Measurements from ENCODE around the gene MEG3. TPM values are rescaled to one million over a fixed set of nuclear protein-coding genes. Genes with fewer than 3 reads are reported as not detected.
"Not testable (repeated sequence)": the region's sequence is repeated elsewhere in the genome, so short reads cannot be mapped to it uniquely, and the experiment has no call there.

The MEG3 gene
- total and polyA plus RNA-seq, 3 experiments from 2014 or later = 0.13 TPM; not detected in 2

DNA sequence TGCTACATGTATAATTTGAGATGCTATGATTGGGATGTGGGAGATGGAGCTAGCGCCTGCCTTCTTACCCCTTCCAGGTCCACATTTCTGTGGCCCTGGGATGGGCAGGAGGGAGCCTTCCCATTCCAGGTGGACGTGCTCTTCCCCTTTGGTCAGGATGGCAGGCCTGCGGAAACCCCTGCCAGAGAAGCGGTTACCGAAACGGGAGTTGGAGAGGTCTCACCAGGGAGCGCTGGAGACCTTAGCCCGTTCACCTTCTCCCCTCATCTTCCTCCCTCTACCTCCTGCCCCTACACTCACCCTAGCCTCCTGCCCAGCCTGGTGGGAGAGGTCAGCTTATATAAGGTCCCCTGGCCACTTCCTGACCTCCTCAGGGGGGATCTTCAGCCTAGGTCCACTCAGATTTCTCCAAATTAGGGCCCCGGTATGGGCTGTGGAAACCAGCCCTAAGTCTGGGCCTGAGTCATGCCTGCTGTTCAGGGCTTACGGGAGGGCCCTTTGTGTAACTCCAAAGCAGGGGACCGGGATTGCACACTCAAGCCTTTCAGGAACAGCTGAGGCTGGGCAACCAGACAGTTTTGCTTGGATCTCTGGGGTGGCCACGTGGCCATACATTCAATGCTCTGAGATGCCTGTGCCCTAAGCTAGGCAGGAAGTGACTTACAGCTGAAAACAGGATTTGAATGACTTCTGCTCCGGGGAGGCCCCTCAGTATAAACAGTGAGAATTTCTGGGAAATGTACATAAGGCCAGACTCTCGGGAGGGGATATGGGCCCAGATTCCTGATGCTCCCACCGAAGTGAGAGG is 10.2 kb upstream of the MEG3 start:
- ChIA-PET POLR2A (no interaction called here), CTCF (no interaction called here)
- H3K27ac Mint-ChIP-seq = no peak overlapping the region
- H3K27me3 Mint-ChIP-seq = peaks cover 12 to 13% of the 10 kb centered on the region in 2 donors
- peaks cover 0 to 6% (median 0%) of the 10 kb centered on the region in 5 donors for H3K9me3 Mint-ChIP-seq
- Histone ChIP-seq H3K27me3 (ENCODE audit: insufficient read depth, low read length, poor library complexity, severe bottlenecking) (no peaks in the 10 kb centered on the region), H3K36me3 (ENCODE audit: insufficient read depth, low read length) (no peaks in the 10 kb centered on the region), H3K4me3 (ENCODE audit: low read length) (no peak overlapping the region), H3K27ac (ENCODE audit: low read depth, low read length) (no peak overlapping the region), H3K9me3 (ENCODE audit: low read length) (no peaks in the 10 kb centered on the region), H3K4me1 (ENCODE audit: insufficient read depth, low read length) (no peaks in the 10 kb centered on the region)
- H3K4me3 Mint-ChIP-seq = no peak overlapping the region
- H3K4me1 Mint-ChIP-seq = no peaks in the 10 kb centered on the region
- H3K36me3 Mint-ChIP-seq = no peaks in the 10 kb centered on the region
- no peak for DNase-seq

DNA sequence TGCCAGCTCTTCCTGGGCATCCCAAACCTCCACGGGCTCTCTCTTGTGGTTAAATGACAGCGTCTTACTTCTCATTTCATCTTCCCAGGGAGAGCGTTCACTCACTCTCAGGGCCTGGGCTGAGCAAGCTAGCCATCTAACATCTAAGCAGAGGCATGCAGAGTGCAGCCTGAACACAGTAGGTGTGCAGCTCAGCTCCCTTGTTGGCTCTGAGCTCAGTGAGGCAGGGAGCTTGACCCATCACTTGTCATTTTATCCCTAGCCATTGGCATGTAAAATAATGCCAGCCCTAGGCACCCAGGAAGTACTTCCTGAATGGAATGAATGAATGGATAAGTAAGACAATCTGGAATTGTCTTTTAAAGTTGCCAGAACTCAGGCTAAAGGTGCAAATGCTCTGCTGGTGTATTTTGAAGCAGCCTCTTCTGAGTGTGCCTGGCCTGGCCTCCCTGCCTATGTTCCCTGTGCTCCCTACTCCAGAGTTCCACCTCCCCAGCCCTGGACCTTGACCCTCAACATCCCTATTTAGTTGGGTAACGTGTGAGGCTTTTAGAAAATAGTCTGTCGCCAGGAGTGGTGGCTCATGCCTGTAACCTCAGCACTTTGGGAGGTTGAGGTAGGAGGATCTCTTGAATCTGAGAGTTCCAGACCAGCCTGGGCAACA is 9.5 kb upstream of the MEG3 start:
- Histone ChIP-seq H3K4me3 (ENCODE audit: low read length) (no peak overlapping the region), H3K4me1 (ENCODE audit: insufficient read depth, low read length) (no peaks in the 10 kb centered on the region), H3K27ac (ENCODE audit: low read depth, low read length) (no peak overlapping the region), H3K9me3 (ENCODE audit: low read length) (no peaks in the 10 kb centered on the region), H3K36me3 (ENCODE audit: insufficient read depth, low read length) (no peaks in the 10 kb centered on the region), H3K27me3 (ENCODE audit: insufficient read depth, low read length, poor library complexity, severe bottlenecking) (no peaks in the 10 kb centered on the region)
- DNase-seq = no peak
- H3K27me3 Mint-ChIP-seq = peaks cover 12 to 15% of the 10 kb centered on the region in 2 donors
- ChIA-PET POLR2A (no interaction called here), CTCF (no interaction called here)
- no peak overlapping the region for H3K27ac Mint-ChIP-seq
- no peaks in the 10 kb centered on the region for H3K4me1 Mint-ChIP-seq
- H3K36me3 Mint-ChIP-seq = no peaks in the 10 kb centered on the region
- H3K4me3 Mint-ChIP-seq = no peak overlapping the region
- peaks cover 0 to 6% (median 0%) of the 10 kb centered on the region in 5 donors for H3K9me3 Mint-ChIP-seq

DNA sequence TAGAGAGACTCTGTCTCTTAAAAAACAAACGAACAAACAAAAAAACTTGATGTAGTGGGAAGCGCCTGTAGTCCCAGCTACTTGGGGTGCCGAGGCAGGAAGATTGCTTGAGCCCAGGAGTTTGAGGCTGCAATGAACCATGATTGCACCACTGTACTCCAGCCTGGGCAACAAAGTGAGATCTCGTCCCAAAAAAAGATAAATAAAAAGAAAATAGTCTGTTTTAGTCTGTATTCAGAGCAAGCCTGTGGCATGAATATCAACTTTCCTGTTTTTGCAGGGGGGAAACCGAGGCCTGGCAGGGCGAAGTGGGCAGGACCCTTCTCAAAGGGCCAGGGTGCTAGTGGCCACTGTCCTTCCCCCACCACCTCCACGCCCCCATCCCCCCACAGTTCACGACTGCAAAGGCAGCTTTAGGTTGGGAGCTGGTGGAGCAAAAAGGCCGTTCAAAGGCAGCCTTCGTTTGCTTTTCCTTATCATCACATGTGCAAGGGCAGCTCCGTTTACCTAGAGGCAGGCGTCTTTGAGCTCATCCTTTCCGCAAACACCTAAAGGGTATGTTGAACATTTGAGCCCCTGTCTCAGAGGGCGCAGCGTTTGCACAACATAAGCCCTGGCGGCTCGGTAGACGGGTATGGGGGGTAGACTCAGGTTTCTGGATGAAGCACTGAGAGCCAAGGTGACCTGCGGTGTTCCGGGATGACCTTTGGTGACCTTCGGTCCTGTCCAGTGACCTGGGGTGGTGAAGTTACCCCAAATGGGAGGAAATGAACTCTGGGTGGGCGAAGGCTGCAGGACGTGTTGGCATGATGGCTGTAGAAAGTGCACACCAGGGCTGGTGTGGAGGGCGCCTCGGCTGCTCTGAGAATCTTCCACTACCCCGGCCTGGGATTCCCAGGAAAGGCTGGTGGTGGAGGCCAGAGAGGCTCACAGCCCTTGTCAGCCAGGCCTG is 8.7 kb upstream of the MEG3 start:
- Histone ChIP-seq H3K27ac (ENCODE audit: low read depth, low read length) (no peak overlapping the region), H3K4me1 (ENCODE audit: insufficient read depth, low read length) (no peaks in the 10 kb centered on the region), H3K4me3 (ENCODE audit: low read length) (no peak overlapping the region), H3K36me3 (ENCODE audit: insufficient read depth, low read length) (no peaks in the 10 kb centered on the region), H3K9me3 (ENCODE audit: low read length) (no peaks in the 10 kb centered on the region), H3K27me3 (ENCODE audit: insufficient read depth, low read length, poor library complexity, severe bottlenecking) (no peaks in the 10 kb centered on the region)
- POLR2A ChIA-PET = no interaction called here
- DNase-seq = no peak
- Mint-ChIP-seq H3K4me1 (no peaks in the 10 kb centered on the region), H3K36me3 (no peaks in the 10 kb centered on the region), H3K9me3 (peaks cover 0 to 4% (median 0%) of the 10 kb centered on the region in 5 donors), H3K27me3 (peaks cover 12 to 23% of the 10 kb centered on the region in 2 donors), H3K27ac (no peak overlapping the region), H3K4me3 (no peak overlapping the region)
- CTCF ChIA-PET = no interaction called here

DNA sequence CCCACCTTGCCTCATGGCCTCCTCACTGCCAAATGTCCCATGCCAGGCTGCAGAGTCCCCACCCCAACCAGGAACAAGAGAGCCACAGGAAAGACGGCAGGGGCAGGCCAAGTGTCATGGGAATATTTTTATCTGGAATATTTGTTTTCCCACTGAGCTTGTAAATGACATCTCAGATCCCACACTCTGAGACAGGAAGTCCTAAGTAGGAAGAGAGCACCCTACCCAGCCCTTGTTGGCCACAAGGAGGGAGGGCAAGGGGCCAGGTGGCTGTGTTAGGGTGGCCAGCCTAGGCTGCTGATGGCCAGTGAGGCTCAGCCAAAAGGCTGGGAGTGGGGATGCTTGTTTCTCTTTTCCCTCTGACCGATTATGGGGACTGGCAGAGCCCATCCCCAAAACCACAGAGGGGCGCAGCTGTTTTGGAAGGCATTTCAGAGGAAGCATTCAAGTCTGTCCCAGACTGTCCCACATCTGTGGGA is 7.7 kb upstream of the MEG3 start:
- Mint-ChIP-seq H3K27ac (no peak overlapping the region), H3K36me3 (no peaks in the 10 kb centered on the region), H3K27me3 (peaks cover 10 to 28% of the 10 kb centered on the region in 2 donors), H3K9me3 (peaks cover 0 to 4% (median 0%) of the 10 kb centered on the region in 5 donors), H3K4me3 (no peak overlapping the region), H3K4me1 (no peaks in the 10 kb centered on the region)
- no peaks in the 10 kb centered on the region for H3K36me3 ChIP-seq (ENCODE audit: insufficient read depth, low read length)
- no peak for DNase-seq
- no peak overlapping the region for H3K27ac ChIP-seq (ENCODE audit: low read depth, low read length)
- H3K4me3 ChIP-seq (ENCODE audit: low read length) = no peak overlapping the region
- no peaks in the 10 kb centered on the region for H3K9me3 ChIP-seq (ENCODE audit: low read length)
- ChIA-PET CTCF (no interaction called here), POLR2A (no interaction called here)
- no peaks in the 10 kb centered on the region for H3K27me3 ChIP-seq (ENCODE audit: insufficient read depth, low read length, poor library complexity, severe bottlenecking)
- no peaks in the 10 kb centered on the region for H3K4me1 ChIP-seq (ENCODE audit: insufficient read depth, low read length)

DNA sequence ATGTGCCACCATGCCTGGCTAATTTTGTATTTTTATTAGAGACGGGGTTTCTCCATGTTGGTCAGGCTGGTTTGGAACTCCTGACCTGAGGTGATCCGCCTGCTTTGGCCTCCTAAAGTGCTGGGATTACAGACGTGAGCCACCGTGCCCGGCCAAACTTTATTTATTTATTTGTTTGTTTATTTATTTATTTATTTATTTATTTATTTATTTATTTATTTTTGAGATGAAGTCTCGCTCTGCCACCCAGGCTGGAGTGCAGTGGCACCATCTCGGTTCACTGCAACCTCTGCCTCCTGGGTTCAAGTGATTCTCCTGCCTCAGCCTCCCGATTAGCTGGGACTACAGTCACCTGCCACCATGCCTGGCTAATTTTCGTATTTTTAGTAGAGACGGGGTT is 7.0 kb upstream of the MEG3 start:
- DNase-seq; CTCF ChIA-PET; H3K27ac Mint-ChIP-seq; H3K4me3 Mint-ChIP-seq; H3K9me3 ChIP-seq (ENCODE audit: low read length); H3K27me3 ChIP-seq (ENCODE audit: insufficient read depth, low read length, poor library complexity, severe bottlenecking); H3K27ac ChIP-seq (ENCODE audit: low read depth, low read length); H3K36me3 Mint-ChIP-seq; H3K4me3 ChIP-seq (ENCODE audit: low read length); POLR2A ChIA-PET; H3K9me3 Mint-ChIP-seq; H3K4me1 Mint-ChIP-seq; H3K36me3 ChIP-seq (ENCODE audit: insufficient read depth, low read length); H3K4me1 ChIP-seq (ENCODE audit: insufficient read depth, low read length): not testable (repeated sequence)
- H3K27me3 Mint-ChIP-seq = peaks cover 7 to 25% of the 10 kb centered on the region in 2 donors

DNA sequence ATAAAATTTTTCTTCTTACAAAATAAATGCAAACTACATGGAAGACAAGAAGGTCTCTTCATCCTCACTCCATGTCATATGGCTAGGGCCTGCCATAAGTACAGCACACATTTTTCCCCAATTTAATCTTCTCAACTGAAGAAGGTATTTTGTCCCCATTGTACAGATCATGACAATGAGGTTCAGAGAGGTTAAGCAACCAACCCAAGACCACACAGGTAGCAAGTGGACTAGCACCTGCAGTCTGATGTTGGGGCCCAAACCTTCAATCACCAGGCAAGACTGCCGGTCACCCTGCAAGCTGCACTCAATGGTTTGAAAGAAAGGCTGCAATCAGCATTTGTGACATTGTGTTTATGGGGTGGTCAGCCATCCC is 6.5 kb upstream of the MEG3 start:
- no peaks in the 10 kb centered on the region for H3K9me3 ChIP-seq (ENCODE audit: low read length)
- no peak overlapping the region for H3K27ac ChIP-seq (ENCODE audit: low read depth, low read length)
- ChIA-PET POLR2A (no interaction called here), CTCF (no interaction called here)
- Mint-ChIP-seq H3K27ac (no peak overlapping the region), H3K27me3 (peaks cover 3 to 22% of the 10 kb centered on the region in 2 donors), H3K4me1 (no peaks in the 10 kb centered on the region), H3K9me3 (peaks cover 0 to 4% (median 0%) of the 10 kb centered on the region in 5 donors), H3K4me3 (no peak overlapping the region), H3K36me3 (no peaks in the 10 kb centered on the region)
- no peak for DNase-seq
- no peaks in the 10 kb centered on the region for H3K36me3 ChIP-seq (ENCODE audit: insufficient read depth, low read length)
- H3K4me1 ChIP-seq (ENCODE audit: insufficient read depth, low read length) = no peaks in the 10 kb centered on the region
- no peak overlapping the region for H3K4me3 ChIP-seq (ENCODE audit: low read length)
- no peaks in the 10 kb centered on the region for H3K27me3 ChIP-seq (ENCODE audit: insufficient read depth, low read length, poor library complexity, severe bottlenecking)

DNA sequence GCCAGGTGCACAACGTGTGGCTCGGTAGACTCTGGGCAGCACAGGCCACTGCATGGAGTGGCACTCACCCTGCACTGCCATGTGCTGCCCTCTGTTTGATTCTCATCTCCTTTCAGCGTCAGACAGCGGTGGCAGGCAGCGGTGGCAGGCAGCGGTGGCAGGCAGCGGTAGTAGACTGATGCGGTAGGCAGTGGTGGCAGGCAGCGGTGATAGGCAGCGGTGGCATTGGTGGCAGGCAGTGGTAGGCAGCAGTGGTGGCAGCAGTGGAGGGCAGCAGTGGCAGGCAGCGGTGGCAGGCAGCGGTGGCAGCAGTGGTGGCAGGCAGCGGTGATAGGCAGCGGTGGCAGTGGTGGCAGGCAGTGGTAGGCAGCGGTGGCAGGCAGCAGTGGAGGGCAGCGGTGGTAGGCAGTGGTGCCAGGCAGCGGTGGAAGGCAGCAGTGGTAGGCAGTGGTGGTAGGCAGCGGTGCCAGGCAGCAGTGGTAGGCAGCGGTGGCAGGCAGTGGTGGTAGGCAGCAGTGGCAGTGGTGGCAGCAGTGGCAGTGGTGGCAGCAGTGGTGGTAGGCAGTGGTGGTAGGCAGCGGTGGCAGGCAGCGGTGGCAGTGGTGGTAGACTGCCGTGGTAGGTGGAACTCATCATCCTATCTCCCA is 6.0 kb upstream of the MEG3 start:
- no peak for DNase-seq
- no peaks in the 10 kb centered on the region for H3K36me3 ChIP-seq (ENCODE audit: insufficient read depth, low read length)
- ChIA-PET CTCF (no interaction called here), POLR2A (no interaction called here)
- H3K27me3 ChIP-seq (ENCODE audit: insufficient read depth, low read length, poor library complexity, severe bottlenecking) = no peaks in the 10 kb centered on the region
- H3K9me3 ChIP-seq (ENCODE audit: low read length) = no peaks in the 10 kb centered on the region
- no peaks in the 10 kb centered on the region for H3K4me1 ChIP-seq (ENCODE audit: insufficient read depth, low read length)
- H3K27ac ChIP-seq (ENCODE audit: low read depth, low read length) = no peak overlapping the region
- H3K4me3 Mint-ChIP-seq = no peak overlapping the region
- H3K9me3 Mint-ChIP-seq = peaks cover 0 to 4% (median 0%) of the 10 kb centered on the region in 5 donors
- peaks cover 0 to 3% (median 0%) of the 10 kb centered on the region in 3 donors for H3K4me1 Mint-ChIP-seq
- peaks cover 8 to 27% of the 10 kb centered on the region in 2 donors for H3K27me3 Mint-ChIP-seq
- H3K4me3 ChIP-seq (ENCODE audit: low read length) = no peak overlapping the region
- no peaks in the 10 kb centered on the region for H3K36me3 Mint-ChIP-seq
- no peak overlapping the region for H3K27ac Mint-ChIP-seq

Measured in CD8-positive, alpha-beta memory T cell (primary cell).